ENCODE measurements around the gene DMD. TPM values are rescaled to one million over a fixed set of nuclear protein-coding genes. Genes with fewer than 3 reads are reported as not detected.

Gene DMD
- total RNA-seq, 4 donors from 2014 or later: 27.7 to 54.7 (median 34.4) TPM

DNA sequence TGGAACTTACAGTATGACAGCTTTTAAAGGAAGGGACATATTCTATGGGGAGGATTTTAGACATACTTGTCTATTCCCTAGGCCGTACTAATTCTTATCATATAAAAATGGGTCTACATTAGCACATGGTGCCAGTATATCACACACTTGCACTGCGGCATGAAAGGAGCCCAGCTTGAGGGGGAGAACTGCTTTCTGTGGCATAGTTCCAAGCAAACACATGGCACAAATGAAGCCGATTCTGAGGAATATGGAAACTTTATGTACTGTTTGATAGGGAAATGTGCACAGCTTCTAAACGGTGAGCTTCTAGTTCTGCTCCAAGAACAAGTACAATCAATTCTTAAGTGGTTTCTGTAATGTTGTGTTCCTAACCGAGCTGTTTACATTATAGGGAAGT is 1463.9 kb downstream of the DMD start:
- no peak for DNase-seq (ENCODE audit: low spot score)
- ATAC-seq (ENCODE audit: low FRiP score): no peak
- TF ChIP-seq CTCF (IDR thresholded peaks at IDR 0.05): no peak

DNA sequence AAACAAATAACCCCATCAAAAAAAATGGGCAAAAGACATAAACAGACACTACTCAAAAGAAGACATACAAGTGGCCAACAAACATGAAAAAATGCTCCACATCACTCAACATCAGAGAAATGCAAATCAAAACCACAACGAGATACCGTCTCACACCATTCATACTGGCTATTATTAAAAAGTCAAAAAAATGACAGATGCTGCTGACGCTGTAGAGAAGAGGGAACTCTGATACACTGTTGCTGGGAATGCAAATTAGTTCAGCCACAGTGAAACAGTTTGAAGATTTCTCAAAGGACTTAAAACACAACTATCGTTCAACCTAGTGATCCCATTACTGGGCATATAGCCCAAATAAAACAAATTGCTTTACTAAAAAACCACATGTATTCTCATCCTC is 1468.3 kb downstream of the DMD start:
- DNase-seq (ENCODE audit: low spot score): no peak
- TF ChIP-seq CTCF (IDR thresholded peaks at IDR 0.05): no peak

GRCh38 chrX:31717474-31717873 is 1493.9 kb downstream of the DMD start:
- no peak for TF ChIP-seq CTCF (IDR thresholded peaks at IDR 0.05)
- ATAC-seq (ENCODE audit: low FRiP score): no peak
- DNase-seq (ENCODE audit: low spot score): no peak

More for the DNA sequence above, 1468.3 kb downstream of the DMD start:
- ATAC-seq (ENCODE audit: low FRiP score): no peak

GRCh38 chrX:31715675-31716074 is 1495.7 kb downstream of the DMD start:
- no peak for ATAC-seq (ENCODE audit: low FRiP score)
- DNase-seq (ENCODE audit: low spot score): no peak
- TF ChIP-seq CTCF (IDR thresholded peaks at IDR 0.05): no peak

DNA sequence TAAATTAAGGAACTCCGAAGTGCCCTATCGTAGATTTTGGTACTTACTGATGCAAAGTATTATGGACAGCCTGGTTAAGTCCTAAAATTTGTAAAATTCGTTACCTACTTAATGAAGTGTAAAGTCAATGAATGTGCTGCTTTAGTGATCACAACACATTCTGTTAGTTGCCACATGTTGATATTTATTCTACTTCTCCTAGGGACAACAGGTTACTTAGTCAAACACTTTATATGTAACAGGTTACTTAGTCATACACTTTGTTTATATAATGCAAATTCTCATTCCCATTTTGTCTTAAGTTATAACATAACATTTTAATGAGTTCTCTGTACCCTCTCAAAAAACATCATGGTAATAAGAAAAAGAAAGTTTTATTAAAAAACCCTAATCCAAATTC is 1496.6 kb downstream of the DMD start:
- ATAC-seq (ENCODE audit: low FRiP score): no peak
- no peak for TF ChIP-seq CTCF (IDR thresholded peaks at IDR 0.05)

GRCh38 chrX:31713120-31713519 is 1498.2 kb downstream of the DMD start:
- no peak for TF ChIP-seq CTCF (IDR thresholded peaks at IDR 0.05)
- no peak for ATAC-seq (ENCODE audit: low FRiP score)
- DNase-seq (ENCODE audit: low spot score): no peak

More for the DNA sequence above, 1496.6 kb downstream of the DMD start:
- DNase-seq (ENCODE audit: low spot score): no peak

DNA sequence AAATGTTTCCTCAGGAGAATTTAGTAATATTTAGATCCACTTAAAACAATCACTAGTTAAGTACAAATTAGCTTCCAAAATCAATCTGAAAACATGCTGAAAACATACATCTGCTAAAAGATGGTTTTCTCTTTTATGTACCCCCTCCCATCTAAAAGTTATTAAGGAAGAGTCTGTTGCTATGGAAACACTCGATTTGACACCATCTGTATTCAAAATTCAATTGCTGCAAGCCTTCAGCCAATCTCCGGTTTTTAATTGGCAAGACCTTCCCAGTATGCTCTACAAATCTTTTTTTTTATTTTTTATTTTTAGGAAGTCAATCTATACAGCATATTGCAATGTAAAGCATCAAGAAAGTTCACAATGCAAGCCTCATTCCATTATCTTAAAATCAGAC is 1500.2 kb downstream of the DMD start:
- no peak for TF ChIP-seq CTCF (IDR thresholded peaks at IDR 0.05)
- ATAC-seq (ENCODE audit: low FRiP score) (no peak), DNase-seq (ENCODE audit: low spot score) (no peak)
